Naive thymus-derived CD4-positive, alpha-beta T cell (primary cell): ENCODE results near the gene PRKCI. TPM values are rescaled to one million over a fixed set of nuclear protein-coding genes. Genes with fewer than 3 reads are reported as not detected.
A peak's percentile ranks its signal among the peaks of the same experiment; 100 is the strongest.

Experiments used
- ATAC-seq: fragments of 150-1000 bp; cut with Tn5 transposase; 2 replicates; pipeline ENCODE4 v1.10.0; 2021; ENCODE audit warnings: mild to moderate bottlenecking, moderate library complexity
- CTCF ChIA-PET: fragments of 350-600 bp; sonication (Branson Sonifier 250); formaldehyde crosslinking; loops from one replicate; lab custom pipeline; 2021; ENCODE audit warnings: antibody characterized with exemption; lab: Charles Lee
- POLR2A ChIA-PET: fragments of 350-600 bp; sonication (Branson Sonifier 250); formaldehyde crosslinking; loops from one replicate; lab custom pipeline; 2021; ENCODE audit warnings: antibody characterized with exemption, inconsistent platforms; lab: Charles Lee
- DNase-seq, 9 donors: peaks; one replicate each; pipeline versions ENCODE4 v3.0.0 to v3.0.0-alpha.2; 2020 to 2022; ENCODE audit warnings: mixed read lengths in 1 of 9
- H3K27ac ChIP-seq: one replicate; pipeline ENCODE4 v1.7.0; 2013; ENCODE audit warnings: mild to moderate bottlenecking, low read depth, low read length, moderate library complexity
- H3K27me3 ChIP-seq, 2 donors: one replicate each; pipeline ENCODE4 v1.7.0; 2013; ENCODE audit warnings: low read length in 2 of 2, mild to moderate bottlenecking in 2 of 2, moderate library complexity in 2 of 2; ENCODE audit not compliant: control insufficient read depth in 2 of 2, insufficient read depth in 2 of 2
- H3K36me3 ChIP-seq, 3 experiments: 1 replicate in 2 of 3; 2 replicates in 1 of 3; pipeline ENCODE4 v1.7.0; 2013; ENCODE audit warnings: low read length in 3 of 3, mild to moderate bottlenecking in 3 of 3, moderate library complexity in 1 of 3; ENCODE audit not compliant: insufficient read depth in 3 of 3, control insufficient read depth in 2 of 3
- H3K4me1 ChIP-seq, 2 donors: one replicate each; pipeline ENCODE4 v1.7.0; 2013; ENCODE audit warnings: low read length in 2 of 2, mild to moderate bottlenecking in 2 of 2, moderate library complexity in 1 of 2; ENCODE audit not compliant: control insufficient read depth in 2 of 2, insufficient read depth in 2 of 2
- H3K4me3 ChIP-seq: 2 replicates; pipeline ENCODE4 v1.7.0; 2013; ENCODE audit warnings: mild to moderate bottlenecking, low read length
- H3K9me3 ChIP-seq, 3 experiments: 1 replicate in 2 of 3; 2 replicates in 1 of 3; pipeline ENCODE4 v1.7.0; 2013; ENCODE audit warnings: low read length in 3 of 3; ENCODE audit not compliant: control insufficient read depth in 2 of 3
- H3K27ac Mint-ChIP-seq, 9 donors: one replicate each; pipeline ENCODE4 v1.8.0; 2020 to 2022; ENCODE audit warnings: mixed read lengths in 9 of 9, mild to moderate bottlenecking in 8 of 9, moderate library complexity in 5 of 9, inconsistent platforms in 2 of 9
- H3K27me3 Mint-ChIP-seq, 5 donors: one replicate each; pipeline ENCODE4 v1.8.0; 2021 to 2022; ENCODE audit warnings: mixed read lengths in 5 of 5, mild to moderate bottlenecking in 1 of 5
- H3K36me3 Mint-ChIP-seq, 5 donors: one replicate each; pipeline ENCODE4 v1.8.0; 2020 to 2022; ENCODE audit warnings: mixed read lengths in 5 of 5, mild to moderate bottlenecking in 3 of 5, inconsistent platforms in 1 of 5
- H3K4me1 Mint-ChIP-seq, 7 donors: one replicate each; pipeline ENCODE4 v1.8.0; 2020 to 2022; ENCODE audit warnings: mixed read lengths in 7 of 7, mild to moderate bottlenecking in 3 of 7, inconsistent platforms in 1 of 7
- H3K4me3 Mint-ChIP-seq, 10 donors: one replicate each; pipeline ENCODE4 v1.8.0; 2020 to 2022; ENCODE audit warnings: mild to moderate bottlenecking in 10 of 10, mixed read lengths in 10 of 10, moderate library complexity in 6 of 10, inconsistent platforms in 2 of 10
- H3K9me3 Mint-ChIP-seq, 11 donors: one replicate each; pipeline ENCODE4 v1.8.0; 2020 to 2022; ENCODE audit warnings: mixed read lengths in 11 of 11, mild to moderate bottlenecking in 4 of 11, inconsistent platforms in 1 of 11, moderate library complexity in 1 of 11
- intact Hi-C, 2 donors: fragments of 100-400 bp; cut with micrococcal nuclease; formaldehyde crosslinking; loops; one replicate each; pipeline ENCODE4 v1.15.1; 2023
- polyA plus RNA-seq, 2 donors: library from polyadenylated mRNA; unstranded; fragments of 300-500 nt; fragmentation: Illumina TruSeq; gene quantifications; one replicate each; pipeline ENCODE4 v1.2.3, GENCODE V29; 2021
- total RNA-seq, 6 experiments: library from RNA in 5 of 6; stranded (reverse) in 5 of 6; gene quantifications; 1 replicate in 5 of 6; 2 replicates in 1 of 6; pipeline ENCODE4 v1.2.3 and lab custom pipeline; 2021 to 2026

The PRKCI gene
- total and polyA plus RNA-seq, 7 experiments from 2014 or later: 14.7 to 26.2 (median 21.7) TPM

DNA sequence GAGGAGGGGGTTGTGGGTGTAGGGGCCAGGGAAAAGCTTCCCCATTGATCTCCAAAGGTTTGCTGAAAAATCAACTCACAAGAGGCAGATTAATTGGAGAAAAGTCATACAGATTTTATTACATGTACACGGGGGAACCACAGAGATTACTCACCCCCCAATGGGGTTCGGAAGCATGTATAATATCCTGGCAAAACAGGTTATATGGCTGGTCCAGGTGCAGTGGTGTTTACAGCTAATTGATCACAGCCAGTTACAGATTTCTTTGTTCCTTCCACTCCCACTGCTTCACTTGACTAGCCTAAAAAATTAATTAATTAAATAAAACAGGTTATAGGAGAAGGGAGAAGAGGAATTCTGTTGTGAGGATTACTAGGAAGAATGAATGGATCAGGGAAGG lies 22.4 kb downstream of the PRKCI start:
- no peaks in the 10 kb centered on the region for H3K4me1 ChIP-seq
- peaks cover 0 to 10% (median 3%) of the 10 kb centered on the region in 7 donors for H3K4me1 Mint-ChIP-seq
- H3K27me3 ChIP-seq: no peaks in the 10 kb centered on the region
- ChIA-PET CTCF (no interaction called here), POLR2A (no interaction called here)
- H3K36me3 Mint-ChIP-seq: peaks cover 0 to 54% (median 20%) of the 10 kb centered on the region in 5 donors
- no peaks in the 10 kb centered on the region for H3K36me3 ChIP-seq
- H3K27ac Mint-ChIP-seq: no peak overlapping the region
- no peak for ATAC-seq
- H3K9me3 ChIP-seq: no peaks in the 10 kb centered on the region
- intact Hi-C loops: no loop called here
- DNase-seq: no peak
- H3K27me3 Mint-ChIP-seq: no peaks in the 10 kb centered on the region
- no peak overlapping the region for H3K4me3 Mint-ChIP-seq
- no peak overlapping the region for H3K27ac ChIP-seq
- no peaks in the 10 kb centered on the region for H3K9me3 Mint-ChIP-seq
- no peak overlapping the region for H3K4me3 ChIP-seq

DNA sequence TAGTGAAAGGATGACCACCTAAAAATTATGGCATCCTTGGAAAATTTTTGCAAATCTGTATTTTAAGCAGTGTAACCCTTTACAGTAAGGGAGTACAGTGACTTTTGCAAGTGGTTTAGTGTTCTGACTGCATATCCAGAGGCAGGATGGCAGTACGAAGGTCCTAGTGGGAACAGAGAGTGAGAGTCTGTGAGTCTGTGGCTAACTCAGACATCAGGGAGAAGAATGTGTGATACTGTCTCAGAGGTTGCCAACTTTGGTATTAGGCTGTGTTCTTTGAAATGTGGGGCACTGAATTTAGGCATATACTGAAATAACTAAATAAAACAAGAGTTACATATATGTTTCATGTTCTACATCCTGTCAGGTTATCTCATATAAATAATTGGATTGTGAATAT lies 25.7 kb downstream of the PRKCI start:
- no peaks in the 10 kb centered on the region for H3K27me3 ChIP-seq
- H3K4me3 Mint-ChIP-seq: no peak overlapping the region
- H3K27me3 Mint-ChIP-seq: no peaks in the 10 kb centered on the region
- H3K4me1 Mint-ChIP-seq: peaks cover 0 to 10% (median 3%) of the 10 kb centered on the region in 7 donors
- no peaks in the 10 kb centered on the region for H3K9me3 ChIP-seq
- H3K27ac Mint-ChIP-seq: no peak overlapping the region
- ATAC-seq: no peak
- intact Hi-C loops: no loop called here
- H3K4me3 ChIP-seq: no peak overlapping the region
- no peaks in the 10 kb centered on the region for H3K4me1 ChIP-seq
- peaks cover 3 to 52% (median 26%) of the 10 kb centered on the region in 5 donors for H3K36me3 Mint-ChIP-seq
- ChIA-PET CTCF (no interaction called here), POLR2A (no interaction called here)
- no peak for DNase-seq
- H3K9me3 Mint-ChIP-seq: peaks cover 0 to 3% (median 0%) of the 10 kb centered on the region in 11 donors
- no peak overlapping the region for H3K27ac ChIP-seq
- no peaks in the 10 kb centered on the region for H3K36me3 ChIP-seq

DNA sequence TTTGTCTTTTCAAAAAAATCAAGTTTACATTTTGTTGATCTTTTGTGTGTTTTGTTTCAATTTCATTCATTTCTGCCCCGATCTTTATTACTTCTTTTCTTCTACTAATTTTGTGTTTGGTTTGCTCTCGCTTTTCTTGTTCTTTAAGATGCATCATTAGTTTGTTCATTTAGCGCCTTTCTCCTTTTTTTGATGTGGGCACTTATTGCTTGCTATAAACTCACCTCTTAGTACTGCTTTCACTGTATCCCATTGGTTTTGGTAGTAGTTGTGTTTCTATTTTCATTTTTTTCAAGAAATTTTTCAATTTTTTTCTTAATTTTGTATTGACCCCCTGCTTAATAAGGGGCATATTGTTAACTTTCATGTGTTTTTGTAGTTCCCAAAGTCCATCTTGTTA lies 34.4 kb downstream of the PRKCI start:
- ATAC-seq: no peak
- no peak for DNase-seq
- no peak overlapping the region for H3K4me3 Mint-ChIP-seq
- intact Hi-C loops: no loop called here
- Histone ChIP-seq H3K27ac (no peak overlapping the region), H3K4me1 (no peaks in the 10 kb centered on the region), H3K9me3 (no peaks in the 10 kb centered on the region), H3K36me3 (peaks cover 0 to 12% (median 5%) of the 10 kb centered on the region in 3 experiments), H3K27me3 (no peaks in the 10 kb centered on the region), H3K4me3 (no peak overlapping the region)
- H3K27me3 Mint-ChIP-seq: no peaks in the 10 kb centered on the region
- peaks cover 14 to 54% (median 45%) of the 10 kb centered on the region in 5 donors for H3K36me3 Mint-ChIP-seq
- peaks cover 0 to 17% (median 8%) of the 10 kb centered on the region in 11 donors for H3K9me3 Mint-ChIP-seq
- H3K27ac Mint-ChIP-seq: no peak overlapping the region
- peaks cover 2 to 33% (median 24%) of the 10 kb centered on the region in 7 donors for H3K4me1 Mint-ChIP-seq
- ChIA-PET POLR2A (no interaction called here), CTCF (interaction anchor here (0.6 kb wide), 1 partner anchor 33 kb away, joined by 4 read pairs; no protein-coding TSS in a partner anchor)

DNA sequence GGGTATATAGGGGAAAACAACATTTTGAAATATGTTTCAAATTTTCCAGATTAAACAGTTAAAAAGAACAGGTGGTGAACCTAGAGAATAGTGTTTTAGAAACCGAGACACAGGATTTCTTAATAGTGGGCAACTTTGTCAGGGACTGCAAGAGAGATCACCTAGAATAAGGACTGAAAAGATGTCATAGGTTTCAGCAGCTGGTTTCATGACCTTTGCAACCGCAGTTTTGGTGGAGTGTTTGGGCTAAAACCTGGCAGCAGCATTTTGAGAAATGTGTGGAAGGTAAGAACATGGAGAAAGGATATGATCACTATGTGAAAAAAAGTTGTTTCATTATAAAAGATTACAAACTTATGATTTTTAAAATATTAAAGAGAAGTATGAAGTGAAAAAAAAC lies 34.9 kb downstream of the PRKCI start:
- no peak for ATAC-seq
- Mint-ChIP-seq H3K36me3 (peaks cover 14 to 54% (median 45%) of the 10 kb centered on the region in 5 donors), H3K4me1 (peaks cover 2 to 33% (median 24%) of the 10 kb centered on the region in 7 donors), H3K4me3 (no peak overlapping the region), H3K9me3 (peaks cover 0 to 17% (median 8%) of the 10 kb centered on the region in 11 donors), H3K27ac (no peak overlapping the region), H3K27me3 (no peaks in the 10 kb centered on the region)
- Histone ChIP-seq H3K4me3 (no peak overlapping the region), H3K27ac (no peak overlapping the region), H3K4me1 (no peaks in the 10 kb centered on the region), H3K27me3 (no peaks in the 10 kb centered on the region), H3K36me3 (peaks cover 0 to 12% (median 5%) of the 10 kb centered on the region in 3 experiments), H3K9me3 (no peaks in the 10 kb centered on the region)
- DNase-seq: no peak
- intact Hi-C loops: no loop called here
- CTCF ChIA-PET: interaction anchor here (0.6 kb wide), 1 partner anchor 33 kb away, joined by 4 read pairs; no protein-coding TSS in a partner anchor
- POLR2A ChIA-PET: interaction anchor here (0.6 kb wide), 1 partner anchor 1569 kb away, joined by 3 read pairs; no protein-coding TSS in a partner anchor

DNA sequence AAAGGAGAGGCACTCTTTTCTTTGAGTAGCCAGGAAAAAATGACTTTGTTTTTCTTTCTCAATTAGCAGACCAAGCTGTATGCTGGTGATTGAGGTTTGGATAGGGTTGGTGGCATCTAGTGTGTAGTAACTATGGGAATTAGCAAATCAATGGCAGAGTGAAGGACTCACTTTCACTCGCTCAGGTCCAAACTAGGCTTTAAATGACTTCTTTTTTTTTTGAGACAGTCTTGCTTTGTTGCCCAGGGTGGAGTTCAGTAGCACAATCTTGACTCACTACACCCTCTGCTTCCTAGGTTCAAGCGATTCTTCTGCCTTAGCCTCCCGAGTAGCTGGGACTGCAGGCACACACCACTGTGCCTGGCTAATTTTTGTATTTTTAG lies 35.9 kb downstream of the PRKCI start:
- POLR2A ChIA-PET: no interaction called here
- peaks cover 8 to 48% (median 41%) of the 10 kb centered on the region in 5 donors for H3K36me3 Mint-ChIP-seq

DNA sequence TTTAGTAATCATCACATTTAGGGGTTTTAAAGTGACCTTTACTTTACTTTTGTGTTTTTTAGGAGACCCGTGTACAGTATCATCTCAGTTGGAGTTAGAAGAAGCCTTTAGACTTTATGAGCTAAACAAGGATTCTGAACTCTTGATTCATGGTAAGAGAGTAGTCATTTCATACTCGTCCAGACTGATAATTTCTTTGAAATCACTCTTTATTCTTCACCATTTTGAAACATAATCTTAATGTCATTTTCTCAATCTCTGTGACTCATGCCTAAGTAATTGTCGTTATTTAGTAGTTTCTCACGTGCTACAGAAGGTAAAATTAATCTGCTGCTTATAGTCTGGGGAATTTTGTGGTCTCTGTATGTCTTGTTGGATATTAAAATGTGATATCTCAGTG lies 37.7 kb downstream of the PRKCI start:
- DNase-seq (no peak), ATAC-seq (no peak)
- peaks cover 0 to 32% (median 24%) of the 10 kb centered on the region in 7 donors for H3K4me1 Mint-ChIP-seq
- no peak overlapping the region for H3K4me3 Mint-ChIP-seq
- ChIA-PET POLR2A (no interaction called here), CTCF (no interaction called here)
- H3K4me3 ChIP-seq: no peak overlapping the region
- intact Hi-C loops: loop anchor here in 1 of 2 donors (2.0 kb wide), 1 partner anchor 37 kb away; the partner anchor contains the start of gene PRKCI
- H3K27ac ChIP-seq: no peak overlapping the region
- H3K9me3 ChIP-seq: no peaks in the 10 kb centered on the region
- no peaks in the 10 kb centered on the region for H3K27me3 ChIP-seq
- peaks cover 0 to 15% (median 8%) of the 10 kb centered on the region in 11 donors for H3K9me3 Mint-ChIP-seq
- H3K36me3 ChIP-seq: peaks cover 0 to 27% (median 5%) of the 10 kb centered on the region in 3 experiments
- no peaks in the 10 kb centered on the region for H3K4me1 ChIP-seq
- H3K36me3 Mint-ChIP-seq: peaks cover 5 to 45% (median 39%) of the 10 kb centered on the region in 5 donors
- no peaks in the 10 kb centered on the region for H3K27me3 Mint-ChIP-seq
- no peak overlapping the region for H3K27ac Mint-ChIP-seq

More for the DNA sequence above, 35.9 kb downstream of the PRKCI start:
- peaks cover 2 to 33% (median 24%) of the 10 kb centered on the region in 7 donors for H3K4me1 Mint-ChIP-seq
- CTCF ChIA-PET: no interaction called here
- H3K9me3 Mint-ChIP-seq: peaks cover 0 to 17% (median 8%) of the 10 kb centered on the region in 11 donors
- H3K27me3 Mint-ChIP-seq: no peaks in the 10 kb centered on the region
- peaks cover 0 to 12% (median 5%) of the 10 kb centered on the region in 3 experiments for H3K36me3 ChIP-seq
- H3K4me1 ChIP-seq: no peaks in the 10 kb centered on the region
- peak overlapping the region in 1 of 10 donors; percentile 73 for H3K4me3 Mint-ChIP-seq
- H3K27me3 ChIP-seq: no peaks in the 10 kb centered on the region
- no peak for ATAC-seq
- DNase-seq: no peak
- no peaks in the 10 kb centered on the region for H3K9me3 ChIP-seq
- intact Hi-C loops: loop anchor here in 1 of 2 donors (2.0 kb wide), 1 partner anchor 35 kb away; the partner anchor contains the start of gene PRKCI
- no peak overlapping the region for H3K27ac ChIP-seq
- no peak overlapping the region for H3K4me3 ChIP-seq
- H3K27ac Mint-ChIP-seq: peak overlapping the region in 1 of 9 donors; percentile 13

DNA sequence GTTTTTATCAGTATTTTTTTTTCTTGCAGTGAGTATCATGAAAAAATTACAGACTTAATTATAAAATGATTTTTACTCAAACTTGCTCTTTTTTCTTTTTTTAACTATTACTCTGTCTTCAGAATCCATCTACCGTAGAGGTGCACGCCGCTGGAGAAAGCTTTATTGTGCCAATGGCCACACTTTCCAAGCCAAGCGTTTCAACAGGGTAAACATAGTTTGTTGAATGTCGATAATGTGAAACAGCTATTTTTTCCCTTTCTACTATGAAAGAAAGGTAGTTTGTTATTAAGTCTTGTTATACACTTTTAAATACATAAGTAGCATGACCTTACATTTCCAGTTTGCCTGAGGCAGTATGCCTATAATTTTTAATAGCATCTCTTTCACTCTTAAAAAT lies 45.6 kb downstream of the PRKCI start:
- Mint-ChIP-seq H3K27ac (no peak overlapping the region), H3K27me3 (no peaks in the 10 kb centered on the region), H3K9me3 (no peaks in the 10 kb centered on the region), H3K4me3 (no peak overlapping the region), H3K4me1 (no peaks in the 10 kb centered on the region), H3K36me3 (peaks cover 0 to 47% (median 25%) of the 10 kb centered on the region in 5 donors)
- H3K9me3 ChIP-seq: no peaks in the 10 kb centered on the region
- ChIA-PET POLR2A (interaction anchor here (0.7 kb wide), 1 partner anchor 256 kb away, joined by 3 read pairs; no protein-coding TSS in a partner anchor), CTCF (no interaction called here)
- DNase-seq (no peak), ATAC-seq (no peak)
- peaks cover 4 to 30% (median 5%) of the 10 kb centered on the region in 3 experiments for H3K36me3 ChIP-seq
- no peaks in the 10 kb centered on the region for H3K4me1 ChIP-seq
- H3K4me3 ChIP-seq: no peak overlapping the region
- H3K27me3 ChIP-seq: no peaks in the 10 kb centered on the region
- H3K27ac ChIP-seq: no peak overlapping the region
- intact Hi-C loops: no loop called here
